Activated naive CD4-positive, alpha-beta T cell treated with anti-CD3 and anti-CD28 coated beads, Interleukin-2, amount 50 U/mL, for 16 hours (primary cell): ENCODE results near the gene JUNB.
A peak's percentile ranks its signal among the peaks of the same experiment; 100 is the strongest.

Experiments used
- DNase-seq: peaks from one replicate; pipeline ENCODE4 v3.0.0-alpha.2; 2020

JUNB gene

GRCh38 chr19:12774588-12775555, 16.4 kb upstream of the JUNB start, which contains the start of gene HOOK2:
HOOK2 (minus strand) TSS chr19:12775552; CDS start chr19:12775449, 103 bp downstream.
- peak; percentile 40 for DNase-seq

- DNase-seq, result peak; percentile 83
These were observed 13.9 kb upstream of the JUNB start for GRCh38 chr19:12777217-12778016.

- DNase-seq, result peak; percentile 48
These were observed 13.0 kb upstream of the JUNB start for GRCh38 chr19:12778017-12778904.

GRCh38 chr19:12778905-12779161, 12.5 kb upstream of the JUNB start:
- DNase-seq, result no peak

- no peak for DNase-seq
These were observed 11.9 kb upstream of the JUNB start for GRCh38 chr19:12779162-12779993.

- no peak for DNase-seq
These were observed 9.2 kb upstream of the JUNB start for GRCh38 chr19:12782174-12782423.

GRCh38 chr19:12782424-12783290, 8.6 kb upstream of the JUNB start:
- DNase-seq, result peak; percentile 89

- peak; percentile 64 for DNase-seq
These were observed 7.9 kb upstream of the JUNB start for GRCh38 chr19:12783291-12783848.

- DNase-seq, result no peak
These were observed 7.4 kb upstream of the JUNB start for GRCh38 chr19:12783849-12784393.

GRCh38 chr19:12784394-12784870, 6.9 kb upstream of the JUNB start:
- no peak for DNase-seq

- DNase-seq, result no peak
These were observed 6.3 kb upstream of the JUNB start for GRCh38 chr19:12784871-12785430.

- DNase-seq, result no peak
These were observed 5.8 kb upstream of the JUNB start for GRCh38 chr19:12785431-12786031.

- DNase-seq, result no peak
These were observed 5.0 kb upstream of the JUNB start for GRCh38 chr19:12786141-12786870.

GRCh38 chr19:12786952-12787351, 4.3 kb upstream of the JUNB start:
- no peak for DNase-seq

- no peak for DNase-seq
These were observed 3.8 kb upstream of the JUNB start for GRCh38 chr19:12787458-12787857.

- no peak for DNase-seq
These were observed 3.1 kb upstream of the JUNB start for GRCh38 chr19:12788042-12788681.

- DNase-seq, result no peak
These were observed 2.6 kb upstream of the JUNB start for GRCh38 chr19:12788682-12789097.
